Liver (tissue), 9 donors: Measurements from ENCODE around the gene CLMN. TPM values are rescaled to one million over a fixed set of nuclear protein-coding genes. Genes with fewer than 3 reads are reported as not detected.
A peak's percentile ranks its signal among the peaks of the same experiment; 100 is the strongest.

Source experiments
- DNase-seq: peaks from one replicate; pipeline ENCODE4 v3.0.0-alpha.2; 2017; ENCODE audit warnings: low spot score
- H3K27ac ChIP-seq, 2 donors: one replicate each; pipeline ENCODE4 v1.7.0; 2013; ENCODE audit warnings: inconsistent platforms in 2 of 2, low read length in 2 of 2, control low read depth in 1 of 2, low read depth in 1 of 2, mild to moderate bottlenecking in 1 of 2
- H3K27me3 ChIP-seq, 4 donors: one replicate each; pipeline versions ENCODE4 v1.6.1 to v1.7.0; 2013; ENCODE audit warnings: low read length in 3 of 4, inconsistent platforms in 1 of 4, mild to moderate bottlenecking in 1 of 4, moderate library complexity in 1 of 4; ENCODE audit not compliant: control insufficient read depth in 4 of 4, insufficient read depth in 4 of 4
- H3K36me3 ChIP-seq, 4 donors: one replicate each; pipeline versions ENCODE4 v1.6.1 to v1.7.0; 2013; ENCODE audit warnings: low read length in 3 of 4, mild to moderate bottlenecking in 3 of 4, low read depth in 1 of 4, moderate library complexity in 1 of 4; ENCODE audit not compliant: control insufficient read depth in 4 of 4, insufficient read depth in 3 of 4
- H3K4me1 ChIP-seq, 4 donors: one replicate each; pipeline versions ENCODE4 v1.6.1 to v1.7.0; 2013; ENCODE audit warnings: low read length in 3 of 4, mild to moderate bottlenecking in 3 of 4, moderate library complexity in 1 of 4; ENCODE audit not compliant: control insufficient read depth in 4 of 4, insufficient read depth in 4 of 4
- H3K4me3 ChIP-seq, 3 donors: one replicate each; pipeline versions ENCODE4 v1.6.1 to v1.7.0; 2013; ENCODE audit warnings: low read length in 3 of 3, control low read depth in 1 of 3, low read depth in 1 of 3, mild to moderate bottlenecking in 1 of 3
- H3K9ac ChIP-seq, 2 donors: one replicate each; pipeline ENCODE4 v1.7.0; 2013; ENCODE audit warnings: low read length in 2 of 2, mild to moderate bottlenecking in 2 of 2, moderate library complexity in 2 of 2, control low read depth in 1 of 2, low read depth in 1 of 2
- H3K9me3 ChIP-seq, 4 donors: one replicate each; pipeline versions ENCODE4 v1.6.1 to v1.7.0; 2013; ENCODE audit warnings: low read length in 3 of 4; ENCODE audit not compliant: control insufficient read depth in 4 of 4
- ATF3 ChIP-seq: IDR thresholded peaks from 2 replicates; pipeline ENCODE4 v1.6.1; 2016; ENCODE audit warnings: antibody characterized with exemption
- CTCF ChIP-seq: fragments of 150-350 bp; IDR thresholded peaks from 2 replicates; pipeline ENCODE4 v1.5.1; 2017; ENCODE audit warnings: improper control_type of control experiment, low read depth, low read length; ENCODE audit not compliant: missing input control
- EGR1 ChIP-seq, 2 donors: IDR thresholded peaks; 2 replicates each; pipeline ENCODE4 v1.6.1; 2016 to 2018; ENCODE audit warnings: antibody characterized with exemption in 2 of 2, low read depth in 2 of 2
- FOXA1 ChIP-seq: IDR thresholded peaks from 2 replicates; pipeline ENCODE4 v1.6.1; 2016; ENCODE audit warnings: antibody characterized with exemption
- FOXA2 ChIP-seq: IDR thresholded peaks from 2 replicates; pipeline ENCODE4 v1.6.1; 2016; ENCODE audit warnings: antibody characterized with exemption
- GABPA ChIP-seq, 2 donors: IDR thresholded peaks in 1 of 2; conservative IDR thresholded peaks in 1 of 2; 2 replicates each; pipeline ENCODE4 v1.6.1; 2016; ENCODE audit warnings: antibody characterized with exemption in 2 of 2, mild to moderate bottlenecking in 1 of 2, moderate library complexity in 1 of 2
- HNF4A ChIP-seq, 2 donors: conservative IDR thresholded peaks; 2 replicates each; pipeline ENCODE4 v1.6.1; 2016; ENCODE audit warnings: antibody characterized with exemption in 2 of 2, mild to moderate bottlenecking in 2 of 2
- HNF4G ChIP-seq: IDR thresholded peaks from 2 replicates; pipeline ENCODE4 v1.6.1; 2016; ENCODE audit warnings: antibody characterized with exemption
- MAX ChIP-seq: IDR thresholded peaks from 2 replicates; pipeline ENCODE4 v1.6.1; 2016; ENCODE audit warnings: antibody characterized with exemption
- NR2F2 ChIP-seq: IDR thresholded peaks from 2 replicates; pipeline ENCODE4 v1.6.1; 2016; ENCODE audit warnings: antibody characterized with exemption
- RAD21 ChIP-seq, 2 donors: IDR thresholded peaks; 2 replicates each; pipeline ENCODE4 v1.6.1; 2016; ENCODE audit warnings: antibody characterized with exemption in 2 of 2, mild to moderate bottlenecking in 2 of 2
- RXRA ChIP-seq, 2 donors: IDR thresholded peaks; 2 replicates each; pipeline ENCODE4 v1.6.1; 2017 to 2018; ENCODE audit warnings: antibody characterized with exemption in 2 of 2, mild to moderate bottlenecking in 1 of 2
- SP1 ChIP-seq: IDR thresholded peaks from 2 replicates; pipeline ENCODE4 v1.6.1; 2018; ENCODE audit warnings: antibody characterized with exemption, mild to moderate bottlenecking
- TAF1 ChIP-seq: conservative IDR thresholded peaks from 2 replicates; pipeline ENCODE4 v1.6.1; 2016; ENCODE audit warnings: antibody characterized with exemption, mild to moderate bottlenecking
- YY1 ChIP-seq: IDR thresholded peaks from 2 replicates; pipeline ENCODE4 v1.6.1; 2016; ENCODE audit warnings: antibody characterized with exemption, mild to moderate bottlenecking
- ZBTB33 ChIP-seq: IDR thresholded peaks from 2 replicates; pipeline ENCODE4 v1.6.1; 2016; ENCODE audit warnings: antibody characterized with exemption
- WGBS: extraction: QIAGEN DNeasy Blood & Tissue Kit; methylation state at CpG from one replicate; pipeline ENCODE4 v1.1.7; 2013; 5-methylcytosine and 5-hydroxymethylcytosine counted together
- polyA plus RNA-seq, 2 donors: library from polyadenylated mRNA; stranded (reverse) in 1 of 2; unstranded in 1 of 2; fragments of 200-250 nt in 1 of 2; fragments of >200 nt in 1 of 2; fragmentation: Nextera tagmentation in 1 of 2; extraction: Ambion mirVana in 1 of 2; gene quantifications; one replicate each; pipeline versions ENCODE4 v1.2.1 to v1.2.3, GENCODE V29; 2013 to 2015
- total RNA-seq, 2 donors: library from RNA; depleted of rRNA; stranded (reverse); fragments of >200 nt; gene quantifications; one replicate each; pipeline ENCODE4 v1.2.3, GENCODE V29; 2014
- donor health status: healthy.
- donor health status: healthy.
- donor health status: healthy.
- donor health status: healthy.
- donor health status: healthy.

The CLMN gene
- 10 to 100 TPM in 1 of 2 donors, 1 to 10 TPM in 1; 6.0 to 40.1 TPM for total RNA-seq
- 10 to 100 TPM in 1 of 2 donors, 1 to 10 TPM in 1; 8.2 to 41.1 TPM for polyA plus RNA-seq

GRCh38 chr14:95319312-95320077, at the start of gene CLMN:
TSS of gene CLMN (minus strand) at chr14:95319908. CDS start at chr14:95319792, 116 bp downstream.
- H3K4me1 ChIP-seq: peaks cover 12 to 41% (median 32%) of the 10 kb centered on the region in 4 donors
- WGBS: under 1% methylated on average over 98 of the region's 98 CpGs
- TF ChIP-seq EGR1 (IDR thresholded peaks at IDR 0.05; ENCODE audit: low read depth in 2 of 2): peak in 1 of 2 donors; percentile 32
- TF ChIP-seq RXRA (IDR thresholded peaks at IDR 0.05): no peak
- TF ChIP-seq YY1: no peak
- no peak for TF ChIP-seq FOXA2
- TF ChIP-seq GABPA (IDR thresholded peaks at IDR 0.05 in 1 of 2, conservative IDR thresholded peaks at IDR 0.05 in 1 of 2): no peak
- no peak for TF ChIP-seq MAX
- TF ChIP-seq FOXA1: no peak
- no peak for TF ChIP-seq SP1
- TF ChIP-seq HNF4G: no peak
- peak in 1 of 2 donors; percentile 40 for TF ChIP-seq RAD21 (IDR thresholded peaks at IDR 0.05)
- TF ChIP-seq ATF3: no peak
- TF ChIP-seq CTCF: no peak
- peak; percentile 30 for TF ChIP-seq TAF1
- no peak for TF ChIP-seq ZBTB33
- H3K36me3 ChIP-seq: no peaks in the 10 kb centered on the region
- H3K27me3 ChIP-seq: no peaks in the 10 kb centered on the region
- no peaks in the 10 kb centered on the region for H3K9me3 ChIP-seq
- peak; percentile 47 for DNase-seq
- peak within 1 kb of the TSS; percentile 40 to 74 (median 70) for H3K4me3 ChIP-seq
- H3K9ac ChIP-seq: peak within 1 kb of the TSS; percentile 71 to 95
- H3K27ac ChIP-seq: peak within 1 kb of the TSS; percentile 91 to 95

- Histone ChIP-seq H3K9me3 (no peaks in the 10 kb centered on the region), H3K4me3 (no peak overlapping the region), H3K36me3 (no peaks in the 10 kb centered on the region), H3K4me1 (peaks cover 0 to 12% (median 8%) of the 10 kb centered on the region in 4 donors), H3K9ac (no peak overlapping the region), H3K27me3 (no peaks in the 10 kb centered on the region), H3K27ac (no peak overlapping the region)
- DNase-seq: no peak
- WGBS: 48% methylated on average over 2 of the region's 2 CpGs
- no peak for TF ChIP-seq TAF1
- no peak for TF ChIP-seq YY1
- TF ChIP-seq GABPA (IDR thresholded peaks at IDR 0.05 in 1 of 2, conservative IDR thresholded peaks at IDR 0.05 in 1 of 2): no peak
- TF ChIP-seq FOXA2: no peak
- no peak for TF ChIP-seq SP1
- TF ChIP-seq RAD21 (IDR thresholded peaks at IDR 0.05): peak in 1 of 2 donors; percentile 21
- TF ChIP-seq ATF3: peak; percentile 75
- no peak for TF ChIP-seq NR2F2
- no peak for TF ChIP-seq HNF4G
- TF ChIP-seq CTCF: no peak
- TF ChIP-seq EGR1 (IDR thresholded peaks at IDR 0.05; ENCODE audit: low read depth in 2 of 2): no peak
- TF ChIP-seq HNF4A (conservative IDR thresholded peaks at IDR 0.05): no peak
These were observed 45.7 kb upstream of the CLMN start for GRCh38 chr14:95365401-95365800.
